ENCODE data around the gene CRY2. TPM values are rescaled to one million over a fixed set of nuclear protein-coding genes. Genes with fewer than 3 reads are reported as not detected.

CRY2 gene
- 9.6 and 10.3 TPM in 2 replicates for total RNA-seq (2014; rRNA removed; shearing (Covaris generic))

DNA sequence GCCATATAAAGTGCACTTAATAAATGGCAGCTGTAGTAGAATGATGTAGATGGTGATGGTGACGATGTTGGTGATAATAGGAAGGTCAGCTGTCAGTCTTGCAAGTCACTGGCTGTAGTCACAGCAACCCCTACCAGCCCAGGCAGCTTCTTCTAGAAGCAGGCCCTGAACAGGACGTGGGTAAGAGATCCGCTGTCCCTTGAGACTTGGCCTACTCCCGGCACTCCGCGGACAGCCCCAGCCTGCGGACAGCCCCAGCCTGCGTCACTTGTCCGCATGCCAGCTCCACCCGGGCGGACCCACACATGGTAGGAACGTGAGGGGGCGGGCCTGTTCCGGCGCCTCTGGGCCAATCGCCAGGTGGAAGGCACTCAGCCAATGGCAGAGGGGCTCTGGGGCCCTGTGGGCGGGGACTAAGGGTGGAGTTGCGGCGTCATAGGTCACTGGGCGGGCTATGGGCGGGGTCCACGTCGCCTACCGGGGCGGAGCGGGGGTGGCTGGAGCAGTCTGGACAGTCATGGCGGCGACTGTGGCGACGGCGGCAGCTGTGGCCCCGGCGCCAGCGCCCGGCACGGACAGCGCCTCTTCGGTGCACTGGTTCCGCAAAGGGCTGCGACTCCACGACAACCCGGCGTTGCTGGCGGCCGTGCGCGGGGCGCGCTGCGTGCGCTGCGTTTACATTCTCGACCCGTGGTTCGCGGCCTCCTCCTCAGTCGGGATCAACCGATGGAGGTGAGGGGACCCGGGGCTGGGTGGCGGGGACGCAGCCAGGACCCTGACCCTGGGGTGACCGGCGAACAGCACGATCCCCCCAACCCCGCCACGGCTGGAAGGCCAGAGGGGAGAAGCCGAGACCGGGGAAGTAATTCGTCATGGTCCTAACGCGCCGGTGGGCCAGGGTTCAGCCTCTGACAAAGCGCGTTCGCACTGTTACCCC lies at the start of gene CRY2:
CRY2 (plus strand) TSS at position 502 of the 937 bp plus-strand sequence; CDS start at position 518, 16 bp downstream.
- Histone ChIP-seq H3K4me1 (peaks cover 12% of the 10 kb centered on the region; the same call in 1 of the 2 replicates), H3K27me3 (no peaks in the 10 kb centered on the region), H3K9me3 (replicated peaks) (no peaks in the 10 kb centered on the region), H3K27ac (peak within 1 kb of the TSS; percentile 93), H3K36me3 (no peaks in the 10 kb centered on the region), H3K4me3 (peak within 1 kb of the TSS; percentile 96)
- peak; percentile 99 for DNase-seq

DNA sequence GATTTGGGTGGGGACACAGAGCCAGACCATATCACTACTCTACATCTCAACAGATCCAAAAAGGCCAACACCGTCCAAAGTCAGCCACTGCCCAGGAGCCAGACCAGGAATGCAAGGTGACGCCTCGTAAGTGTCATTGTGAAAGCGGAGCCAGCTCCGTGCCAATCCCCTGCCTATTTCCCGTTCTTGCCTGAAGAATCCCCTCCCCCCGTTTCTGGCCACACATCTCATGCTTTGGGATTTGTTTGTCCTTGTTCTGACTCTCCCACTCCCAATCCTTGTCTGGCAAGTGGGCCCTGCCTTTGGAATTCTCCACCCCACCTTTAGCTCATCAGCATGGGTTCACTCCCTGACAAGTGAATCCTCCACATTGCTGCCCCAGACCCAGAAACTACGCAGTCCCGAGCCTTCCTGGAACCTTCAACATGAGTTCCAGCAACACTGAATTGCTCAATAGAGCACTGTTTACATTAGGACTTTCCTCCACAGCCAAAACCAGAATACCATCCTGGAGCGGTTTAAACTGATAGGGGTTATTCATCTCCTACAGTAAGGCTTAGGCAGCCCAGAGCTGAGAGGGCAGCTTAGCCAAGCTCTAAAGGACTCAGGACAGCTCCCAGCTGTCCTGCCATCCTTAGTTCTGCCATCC lies 48.4 kb upstream of the CRY2 start:
- Histone ChIP-seq H3K4me3 (no peak overlapping the region), H3K27me3 (peaks cover 10% of the 10 kb centered on the region; the same call in 1 of the 2 replicates), H3K27ac (no peak overlapping the region), H3K4me1 (no peaks in the 10 kb centered on the region), H3K36me3 (no peaks in the 10 kb centered on the region), H3K9me3 (replicated peaks) (no peaks in the 10 kb centered on the region)
- DNase-seq: no peak

- Histone ChIP-seq H3K36me3 (no peaks in the 10 kb centered on the region), H3K4me1 (no peaks in the 10 kb centered on the region), H3K9me3 (replicated peaks) (no peaks in the 10 kb centered on the region), H3K27me3 (peaks cover 10% of the 10 kb centered on the region; the same call in 1 of the 2 replicates), H3K27ac (no peak overlapping the region), H3K4me3 (no peak overlapping the region)
- no peak for DNase-seq
These were observed 47.7 kb upstream of the CRY2 start for GRCh38 chr11:45799562-45799961.

GRCh38 chr11:45800261-45800660 lies 47.0 kb upstream of the CRY2 start:
- H3K4me3 ChIP-seq: no peak overlapping the region

GRCh38 chr11:45801723-45802315 lies 45.5 kb upstream of the CRY2 start:
- Histone ChIP-seq H3K9me3 (replicated peaks) (no peaks in the 10 kb centered on the region), H3K4me1 (no peaks in the 10 kb centered on the region), H3K27ac (no peak overlapping the region), H3K4me3 (no peak overlapping the region), H3K36me3 (no peaks in the 10 kb centered on the region), H3K27me3 (0 out of 2 replicates have a peak, but pooled peaks cover 4% of the 10 kb centered on the region)
- no peak for DNase-seq

More at GRCh38 chr11:45800261-45800660, 47.0 kb upstream of the CRY2 start:
- Histone ChIP-seq H3K27me3 (peaks cover 10% of the 10 kb centered on the region; the same call in 1 of the 2 replicates), H3K36me3 (no peaks in the 10 kb centered on the region), H3K4me1 (no peaks in the 10 kb centered on the region), H3K9me3 (replicated peaks) (no peaks in the 10 kb centered on the region), H3K27ac (no peak overlapping the region)
- no peak for DNase-seq

DNA sequence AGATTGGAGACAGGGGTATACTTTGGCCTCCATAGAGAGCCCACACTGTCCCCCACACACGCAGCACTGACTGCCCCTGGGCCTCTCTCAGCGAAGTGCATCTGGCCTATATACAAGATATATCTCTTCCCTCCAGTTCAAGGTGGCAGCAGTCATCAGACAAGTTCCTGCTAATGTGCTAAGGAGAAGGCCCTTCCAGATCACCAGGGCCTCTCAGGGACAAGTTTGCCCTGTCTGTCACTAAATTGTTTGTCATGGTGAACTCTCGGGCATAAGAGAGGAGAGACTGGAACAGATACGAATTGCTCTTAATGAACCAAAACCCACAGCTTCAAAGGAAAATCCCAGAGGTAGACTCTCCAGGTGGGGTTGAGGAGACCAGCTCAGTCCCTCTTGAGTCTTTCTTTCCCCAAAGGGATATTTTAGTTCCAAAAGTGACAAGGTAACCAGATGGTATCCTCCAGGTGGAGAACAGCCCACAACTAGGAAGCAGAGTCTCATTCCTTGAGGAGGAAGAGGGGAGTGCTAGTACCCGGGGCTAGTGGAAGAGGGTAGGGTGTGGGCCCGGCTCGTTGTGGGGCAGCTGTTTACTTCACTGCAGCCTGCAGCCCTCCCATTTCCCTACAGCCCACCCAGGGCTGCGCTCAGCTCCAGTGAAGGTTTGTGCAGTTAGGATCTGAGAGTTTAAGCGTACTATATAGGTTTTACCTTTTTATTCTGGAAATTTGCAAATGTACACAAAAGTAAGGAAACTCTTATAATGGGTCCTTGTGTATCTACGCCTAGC lies 44.6 kb upstream of the CRY2 start:
- Histone ChIP-seq H3K9me3 (replicated peaks) (no peaks in the 10 kb centered on the region), H3K4me1 (no peaks in the 10 kb centered on the region), H3K36me3 (no peaks in the 10 kb centered on the region), H3K4me3 (no peak overlapping the region), H3K27me3 (0 out of 2 replicates have a peak, but pooled peaks cover 4% of the 10 kb centered on the region), H3K27ac (no peak overlapping the region)
- no peak for DNase-seq

DNA sequence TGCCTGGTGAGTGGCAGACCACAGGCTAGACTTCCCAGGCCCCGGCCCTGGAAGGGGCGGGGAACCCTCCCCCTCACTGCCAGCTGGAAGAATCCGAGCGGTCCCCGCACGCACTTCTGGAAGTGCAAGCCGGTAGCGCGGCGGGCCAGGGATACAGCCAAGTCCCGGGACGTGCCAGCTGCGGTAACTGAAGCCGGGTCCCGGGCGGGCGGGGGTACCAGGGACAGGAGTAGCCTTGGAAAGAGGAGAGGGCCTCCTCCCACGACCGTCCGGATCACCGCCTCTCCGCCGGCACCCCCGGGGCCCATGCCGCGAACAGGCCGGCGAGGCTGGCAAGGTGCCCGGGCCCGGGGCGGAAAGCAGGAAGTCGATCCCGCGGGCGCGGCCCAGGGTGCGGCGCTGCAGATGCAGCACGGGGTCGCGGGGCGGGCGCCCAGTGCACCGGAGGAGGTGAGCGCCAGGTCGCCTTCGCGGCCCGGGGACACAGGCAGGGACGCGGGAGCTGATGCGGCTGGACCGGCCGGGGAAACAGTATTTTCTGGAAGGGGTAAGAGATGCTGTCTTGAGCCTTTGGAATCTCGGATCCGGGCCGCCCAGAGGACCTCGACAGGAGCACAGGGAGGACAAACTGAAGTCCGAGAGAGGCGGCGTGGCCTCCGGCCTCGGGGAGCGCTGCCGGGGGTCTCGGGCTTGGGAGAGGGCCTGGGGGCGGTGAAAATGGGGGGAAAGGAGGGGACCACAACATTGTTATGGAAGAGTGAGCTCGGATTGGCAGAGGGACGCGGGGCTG lies 43.1 kb upstream of the CRY2 start:
- 0 out of 2 replicates have a peak, but pooled peaks cover 4% of the 10 kb centered on the region for H3K27me3 ChIP-seq
- peak; percentile 71 to 73 for DNase-seq
- H3K4me1 ChIP-seq: no peaks in the 10 kb centered on the region
- no peak overlapping the region for H3K27ac ChIP-seq
- no peaks in the 10 kb centered on the region for H3K9me3 ChIP-seq (replicated peaks)
- H3K36me3 ChIP-seq: no peaks in the 10 kb centered on the region
- peak overlapping the region; percentile 68 for H3K4me3 ChIP-seq

DNA sequence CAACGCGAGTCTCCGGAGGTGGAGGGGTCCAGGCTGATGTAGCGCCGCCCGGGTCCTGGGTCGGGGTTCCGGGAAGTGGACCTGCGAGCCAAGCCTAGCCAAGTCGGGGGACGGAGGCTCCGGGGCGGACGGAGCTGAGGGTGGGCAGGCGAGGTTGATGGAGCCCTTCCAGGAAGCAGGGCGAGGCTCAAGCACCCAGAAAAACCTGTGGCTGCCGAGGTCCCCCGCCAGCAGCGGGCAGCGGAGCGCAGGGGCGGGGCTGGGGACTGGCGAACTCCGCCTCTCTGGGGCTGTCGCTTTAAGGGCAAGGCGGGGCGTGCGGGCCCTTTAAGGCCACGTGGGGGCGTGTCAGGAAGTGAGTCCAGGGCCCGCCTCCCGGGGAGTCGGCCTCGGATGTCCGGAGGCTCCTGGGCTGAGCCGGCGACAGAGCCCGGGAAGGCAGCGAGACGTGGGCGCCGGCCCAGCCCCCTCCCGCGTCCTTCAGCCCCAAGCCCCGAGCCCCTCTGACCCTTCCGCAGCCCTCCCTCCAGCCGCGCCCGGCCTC lies 42.4 kb upstream of the CRY2 start, which contains the start of gene SLC35C1:
SLC35C1 (plus strand) TSS at position 389 of the 544 bp plus-strand sequence. CDS start 653 bp downstream, outside the sequence.
- Histone ChIP-seq H3K27ac (peak within 1 kb of the TSS; percentile 57), H3K27me3 (0 out of 2 replicates have a peak, but pooled peaks cover 4% of the 10 kb centered on the region), H3K4me3 (peak within 1 kb of the TSS; percentile 68), H3K4me1 (no peaks in the 10 kb centered on the region), H3K36me3 (no peaks in the 10 kb centered on the region), H3K9me3 (replicated peaks) (no peaks in the 10 kb centered on the region)
- peak; percentile 96 for DNase-seq

DNA sequence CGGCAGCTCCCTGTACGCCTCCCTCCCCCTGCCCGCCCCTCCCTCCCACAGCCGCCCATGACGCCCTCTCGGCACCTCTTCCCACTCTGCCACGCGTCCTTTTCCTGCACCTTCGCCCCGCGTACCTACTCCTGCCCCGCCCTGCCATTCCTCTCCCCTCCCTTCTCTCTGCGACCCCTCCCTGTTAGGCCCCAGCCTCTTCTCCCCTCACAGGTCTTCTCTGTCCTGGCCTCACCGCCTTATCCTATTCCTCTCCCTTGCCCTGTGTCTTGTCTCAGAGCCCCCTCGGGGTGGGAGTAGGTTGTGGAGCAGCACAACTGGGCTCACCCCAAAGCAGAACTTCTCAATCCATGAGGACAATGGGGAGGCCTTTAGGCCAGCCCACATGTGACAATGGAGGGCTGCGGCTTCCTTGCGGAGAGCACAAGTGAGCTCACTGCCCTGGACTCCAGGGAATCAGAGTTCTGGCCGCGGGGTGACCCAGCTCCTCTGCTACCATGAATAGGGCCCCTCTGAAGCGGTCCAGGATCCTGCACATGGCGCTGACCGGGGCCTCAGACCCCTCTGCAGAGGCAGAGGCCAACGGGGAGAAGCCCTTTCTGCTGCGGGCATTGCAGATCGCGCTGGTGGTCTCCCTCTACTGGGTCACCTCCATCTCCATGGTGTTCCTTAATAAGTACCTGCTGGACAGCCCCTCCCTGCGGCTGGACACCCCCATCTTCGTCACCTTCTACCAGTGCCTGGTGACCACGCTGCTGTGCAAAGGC lies 41.8 kb upstream of the CRY2 start:
- peak overlapping the region; percentile 68 for H3K4me3 ChIP-seq
- H3K9me3 ChIP-seq (replicated peaks): no peaks in the 10 kb centered on the region
- peak; percentile 46 to 54 for DNase-seq

GRCh38 chr11:45806072-45806933 lies 41.0 kb upstream of the CRY2 start:
- Histone ChIP-seq H3K27ac (no peak overlapping the region), H3K4me1 (no peaks in the 10 kb centered on the region), H3K36me3 (no peaks in the 10 kb centered on the region), H3K27me3 (0 out of 2 replicates have a peak, but pooled peaks cover 4% of the 10 kb centered on the region), H3K4me3 (peak overlapping the region; percentile 68), H3K9me3 (replicated peaks) (no peaks in the 10 kb centered on the region)
- no peak for DNase-seq

More for the DNA sequence above, 41.8 kb upstream of the CRY2 start:
- H3K27ac ChIP-seq: peak overlapping the region; percentile 57
- H3K27me3 ChIP-seq: 0 out of 2 replicates have a peak, but pooled peaks cover 4% of the 10 kb centered on the region
- no peaks in the 10 kb centered on the region for H3K36me3 ChIP-seq
- H3K4me1 ChIP-seq: no peaks in the 10 kb centered on the region

DNA sequence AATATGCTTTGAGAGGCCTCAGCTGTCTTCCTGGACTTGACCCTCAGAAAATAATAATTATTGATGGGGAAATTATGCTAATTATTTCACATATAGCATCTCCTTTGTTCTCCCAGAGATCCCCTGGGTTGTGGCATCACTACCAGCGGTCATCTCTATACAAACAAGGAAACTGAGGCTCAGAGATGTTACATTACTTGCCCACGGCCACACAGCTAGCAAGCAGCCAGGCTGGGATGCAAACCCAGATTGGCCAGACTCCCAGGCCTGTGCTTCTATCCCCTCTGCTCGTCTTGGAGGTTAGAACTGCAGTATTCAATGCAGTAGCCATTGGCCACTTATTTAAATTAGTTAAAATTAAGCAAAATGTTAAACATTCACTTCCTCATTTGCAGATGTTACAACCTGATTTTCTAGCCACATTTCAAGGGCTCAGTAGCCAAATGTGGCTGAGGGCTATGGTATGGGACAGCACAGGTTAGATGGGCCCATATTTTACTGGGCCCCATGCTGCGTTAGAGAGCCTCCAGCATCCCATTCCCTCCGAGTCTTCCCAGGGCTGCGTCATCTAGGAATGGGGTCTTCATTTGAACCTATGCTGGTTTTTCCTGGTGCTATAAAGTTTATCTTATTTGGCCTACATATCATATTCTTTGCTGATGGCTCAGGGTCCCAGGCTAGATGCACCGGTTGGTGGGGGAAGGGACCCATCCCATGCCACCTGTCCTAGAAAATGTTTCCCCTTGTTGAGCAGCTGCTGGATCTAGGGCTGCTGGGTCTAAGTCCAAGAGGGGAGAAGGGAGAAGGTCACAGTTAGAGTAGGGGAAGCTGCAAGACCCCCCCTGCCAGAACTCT lies 40.1 kb upstream of the CRY2 start:
- no peak for DNase-seq
- H3K27ac ChIP-seq: no peak overlapping the region
- no peak overlapping the region for H3K4me3 ChIP-seq
- no peaks in the 10 kb centered on the region for H3K36me3 ChIP-seq
- H3K9me3 ChIP-seq (replicated peaks): no peaks in the 10 kb centered on the region
- 0 out of 2 replicates have a peak, but pooled peaks cover 4% of the 10 kb centered on the region for H3K27me3 ChIP-seq
- H3K4me1 ChIP-seq: no peaks in the 10 kb centered on the region

Measured in SJCRH30 (cell line).